Caki2 (cell line): ENCODE data around the gene SNX11. TPM values are rescaled to one million over a fixed set of nuclear protein-coding genes. Genes with fewer than 3 reads are reported as not detected.

Experiments
- total RNA-seq: library from RNA; depleted of rRNA; stranded (reverse); fragments of >200 nt; shearing (Covaris generic); gene quantifications from 2 replicates; pipeline ENCODE4 v1.2.3, GENCODE V29; 2014; ENCODE audit warnings: low replicate concordance; rRNA removed

The SNX11 gene
- total RNA-seq, 1 experiment from 2014 or later = 24.8 TPM

Other genes starting within 250 kb of the SNX11 start
- gene SP2, start 211.5 kb upstream of the SNX11 start, total RNA-seq = 0.03 TPM in 1 of 2 replicates, not detected in the other
- gene PNPO, start 166.2 kb upstream of the SNX11 start, total RNA-seq = 77.0 and 96.8 TPM in 2 replicates
- not detected in 2 replicates for gene PRR15L, start 149.9 kb upstream of the SNX11 start, total RNA-seq
- gene CDK5RAP3, start 136.7 kb upstream of the SNX11 start, total RNA-seq = 89.8 and 102 TPM in 2 replicates
- not detected in 2 replicates for gene COPZ2, start 70.0 kb upstream of the SNX11 start, total RNA-seq
- gene NFE2L1, start 59.4 kb upstream of the SNX11 start, total RNA-seq = 31.9 and 36.2 TPM in 2 replicates
- 14.4 and 26.1 TPM in 2 replicates for gene CBX1, start 6.3 kb upstream of the SNX11 start, total RNA-seq